8988T (cell line): Measurements from ENCODE around the gene SLC13A4.
"Not testable (repeated sequence)": the region's sequence is repeated elsewhere in the genome, so short reads cannot be mapped to it uniquely, and the experiment has no call there.

Experiments used
- DNase-seq: peaks from one replicate; pipeline ENCODE4 v3.0.0; 2011

Gene SLC13A4

DNA sequence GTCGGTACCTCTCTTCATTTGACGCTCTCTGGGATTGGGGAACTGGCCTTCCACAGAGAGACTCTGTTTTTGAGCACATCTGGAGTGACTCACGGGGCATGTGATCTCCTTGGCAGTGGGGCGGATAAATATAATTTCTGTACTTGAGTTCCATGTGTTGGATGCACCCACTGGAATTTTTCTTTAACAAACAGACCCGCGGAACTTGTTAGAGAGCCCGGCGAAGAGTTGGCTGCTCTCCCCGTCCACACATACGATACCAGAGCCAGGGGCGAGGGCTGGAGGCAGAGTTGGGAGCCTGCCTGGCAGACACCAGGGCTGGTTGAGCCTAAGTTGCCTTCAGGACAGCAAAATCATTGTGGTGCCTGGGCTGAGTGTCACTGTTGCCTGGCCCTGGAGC, 20.8 kb upstream of the SLC13A4 start, which contains the start of gene FAM180A:
Gene FAM180A (minus strand): TSS at position 44 of the 400 bp plus-strand sequence. CDS start 233 bp downstream, outside the sequence.
- DNase-seq = no peak

DNA sequence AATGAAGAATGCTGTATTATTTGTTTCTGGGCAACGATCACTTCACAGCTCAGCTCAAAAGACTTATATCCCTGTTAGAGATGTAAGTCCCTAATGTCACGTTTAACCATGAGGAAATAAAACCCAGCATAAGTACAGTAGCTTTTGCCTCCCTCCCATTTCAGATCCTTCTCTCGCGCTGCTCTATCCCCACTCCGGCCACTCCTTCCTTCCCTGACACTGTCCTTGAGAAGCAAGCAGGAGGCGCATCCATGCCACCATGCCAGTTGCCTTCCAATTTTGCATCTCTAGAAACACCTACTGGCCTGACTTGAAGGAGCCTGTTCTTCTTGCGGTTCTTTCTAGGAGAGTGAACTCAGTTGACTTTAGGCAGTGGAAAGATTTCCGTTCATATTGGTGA, 19.4 kb upstream of the SLC13A4 start:
- no peak for DNase-seq

GRCh38 chr7:135745703-135746312, 17.8 kb upstream of the SLC13A4 start:
- no peak for DNase-seq

GRCh38 chr7:135744938-135745702, 17.1 kb upstream of the SLC13A4 start:
- DNase-seq = no peak

GRCh38 chr7:135743907-135744731, 16.1 kb upstream of the SLC13A4 start:
- DNase-seq = no peak

- no peak for DNase-seq
Measured at GRCh38 chr7:135742371-135742770, 14.4 kb upstream of the SLC13A4 start.

GRCh38 chr7:135741905-135742304, 13.9 kb upstream of the SLC13A4 start:
- DNase-seq = no peak

- no peak for DNase-seq
Measured at GRCh38 chr7:135740889-135741288, 12.9 kb upstream of the SLC13A4 start.

GRCh38 chr7:135737306-135737647, 9.3 kb upstream of the SLC13A4 start:
- not testable (repeated sequence) for DNase-seq

DNA sequence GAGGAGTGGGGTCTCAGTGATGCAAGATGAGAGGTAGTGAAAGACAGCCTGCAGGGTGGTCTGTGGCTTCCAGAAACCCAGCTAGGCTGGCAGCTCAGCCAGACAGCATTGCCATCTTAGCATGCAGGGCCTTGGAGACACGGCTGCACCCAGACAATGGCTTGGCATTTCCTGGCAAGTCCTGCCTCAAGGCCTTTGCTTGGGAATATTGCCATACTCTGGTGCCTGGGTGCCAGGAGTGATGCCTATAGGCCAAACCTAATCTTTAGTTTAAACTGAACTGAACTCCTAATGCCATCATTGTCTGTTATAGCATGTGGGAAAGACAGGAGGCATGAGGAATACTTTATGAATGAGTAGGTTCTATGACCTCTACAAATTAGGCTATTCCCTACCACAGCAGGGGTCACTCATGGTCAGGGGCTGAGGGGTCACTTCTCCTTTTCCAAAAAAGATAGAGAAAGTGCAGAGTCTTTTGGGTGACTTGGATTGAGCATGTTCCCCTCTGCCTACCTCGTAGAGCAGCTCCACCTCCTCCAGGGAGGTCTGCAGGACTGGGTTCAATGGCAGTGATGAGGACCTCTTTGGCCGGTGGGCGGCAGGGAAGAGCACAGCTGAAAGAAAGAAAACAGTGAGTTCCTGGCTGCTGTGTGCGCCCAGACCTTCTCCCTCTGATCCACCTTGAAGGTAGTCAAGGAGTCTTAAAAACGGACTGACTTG, 8.8 kb upstream of the SLC13A4 start:
- no peak for DNase-seq

DNA sequence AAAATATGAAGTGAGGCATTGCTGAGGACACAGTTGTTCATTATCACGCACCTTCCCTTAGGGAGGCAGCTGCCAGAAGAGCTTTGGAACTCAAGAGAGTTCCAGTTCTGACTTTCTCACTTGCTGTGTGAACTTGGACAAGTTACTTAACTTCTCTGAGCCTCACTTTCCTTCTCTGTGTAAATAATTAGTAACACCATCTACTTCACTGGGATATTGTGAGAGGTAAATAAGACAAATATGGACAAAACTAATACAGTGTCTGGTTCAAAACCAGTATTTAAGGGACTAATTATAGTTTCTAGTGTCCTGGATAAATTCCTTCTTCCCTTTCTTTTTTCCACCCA, 6.3 kb upstream of the SLC13A4 start:
- no peak for DNase-seq

- DNase-seq = no peak
Measured at GRCh38 chr7:135733603-135734342, 5.8 kb upstream of the SLC13A4 start.

DNA sequence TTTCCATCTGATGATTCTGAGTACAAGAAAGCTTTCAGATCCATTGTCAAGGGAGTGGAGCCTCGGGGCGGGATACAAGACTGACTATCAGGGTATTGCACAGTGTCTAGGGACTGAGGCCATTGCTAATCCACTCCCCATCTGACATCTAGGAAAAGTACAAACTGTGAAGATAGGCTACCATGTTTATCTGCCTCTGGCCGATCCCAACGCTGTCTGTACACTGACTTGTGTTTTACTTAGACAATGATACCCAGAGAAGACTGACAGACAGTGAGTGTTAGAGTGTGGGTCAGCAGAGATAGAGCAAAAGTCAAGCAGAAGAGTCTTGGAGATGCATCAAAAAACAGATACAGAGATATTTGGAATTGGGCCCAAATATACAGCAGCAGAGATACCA, 3.1 kb upstream of the SLC13A4 start:
- no peak for DNase-seq

GRCh38 chr7:135729230-135729629, 1.2 kb upstream of the SLC13A4 start:
- no peak for DNase-seq

DNA sequence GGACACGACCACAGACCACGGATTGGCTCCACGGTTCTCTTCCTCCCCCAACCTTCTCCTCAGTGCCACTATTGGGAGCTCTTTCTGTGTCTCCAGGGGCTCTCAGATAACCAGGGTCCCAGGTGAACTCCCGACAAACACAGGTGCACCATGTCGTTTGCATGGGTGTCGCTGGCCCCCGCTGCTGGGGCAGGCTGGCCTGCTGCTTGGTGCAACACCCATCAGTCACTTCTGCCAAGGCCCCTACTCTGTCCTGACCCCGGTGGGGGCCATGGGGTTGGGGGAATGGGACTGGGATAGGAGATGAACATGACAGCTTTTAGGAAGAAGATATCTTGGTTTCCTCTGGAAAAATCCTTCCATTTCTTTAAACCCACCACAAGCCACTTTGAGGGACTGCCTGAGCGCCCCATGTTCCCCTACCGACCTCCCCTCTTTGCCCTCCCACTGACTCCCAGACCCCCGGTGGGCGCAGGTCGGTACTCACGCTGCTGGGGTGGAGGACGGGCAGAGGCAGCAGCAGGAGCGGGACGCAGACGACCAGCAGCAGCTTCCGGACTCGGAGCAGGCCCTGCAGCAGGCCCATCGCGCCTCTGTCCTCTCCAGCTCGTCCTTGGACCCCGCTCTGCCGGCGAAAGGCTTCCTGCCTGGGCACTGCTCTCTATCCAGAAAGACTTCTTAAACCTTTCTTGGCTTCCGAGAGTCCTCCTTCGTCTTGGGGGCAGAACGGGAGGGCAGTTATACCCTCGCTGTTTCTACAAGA, 894 bp downstream of the SLC13A4 start:
- DNase-seq = no peak

- no peak for DNase-seq
Measured at GRCh38 chr7:135726276-135726788, 1.7 kb downstream of the SLC13A4 start.

DNA sequence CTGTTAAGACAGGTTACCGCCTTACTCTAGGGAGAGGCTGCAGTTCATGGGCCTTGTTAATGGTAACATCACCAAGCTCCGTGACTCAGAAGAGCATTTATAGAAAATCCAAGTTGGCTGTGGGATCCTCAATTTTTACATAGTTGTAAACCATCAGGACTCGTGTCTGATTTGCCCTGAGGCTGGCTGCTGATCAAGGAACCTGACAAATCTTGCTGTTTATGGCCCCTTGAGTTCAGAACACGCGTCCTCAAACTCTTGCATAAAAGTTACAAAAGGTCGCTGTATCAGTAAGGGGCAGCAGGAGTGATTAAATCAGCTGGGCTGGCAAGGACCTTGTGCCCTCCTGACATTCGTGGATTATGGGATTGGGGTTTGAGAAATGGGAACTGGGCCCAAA, 4.6 kb downstream of the SLC13A4 start:
- DNase-seq = no peak

DNA sequence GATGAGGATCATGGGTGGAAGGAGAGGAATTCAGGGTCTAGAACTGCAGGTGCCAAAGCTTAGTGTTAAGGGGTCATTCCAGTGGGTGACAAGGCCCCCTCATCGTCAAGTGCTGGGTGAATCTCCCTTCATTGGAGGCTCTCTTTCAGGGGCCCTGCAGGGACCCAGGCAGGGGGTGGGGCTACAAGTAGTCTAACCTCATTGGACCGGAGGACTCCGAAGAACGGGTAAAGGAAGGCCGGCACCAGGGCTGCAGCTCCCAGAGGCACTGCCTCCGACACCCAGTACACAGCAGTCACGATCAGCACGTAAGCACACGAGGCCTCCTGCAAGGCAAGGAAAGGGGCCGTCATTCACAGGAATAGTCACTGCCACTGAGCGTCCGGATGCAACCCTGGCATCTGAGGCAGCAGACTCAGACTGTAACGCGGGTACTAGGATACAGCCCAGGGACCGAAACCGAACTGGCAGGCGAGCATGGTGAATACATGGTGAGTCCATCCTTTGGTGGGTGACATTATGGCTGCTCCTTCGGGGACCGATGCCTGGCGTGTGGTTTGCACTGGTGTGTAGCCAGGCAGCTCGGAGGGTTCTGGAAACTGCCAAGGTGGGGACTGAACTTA, 6.7 kb downstream of the SLC13A4 start:
- no peak for DNase-seq

DNA sequence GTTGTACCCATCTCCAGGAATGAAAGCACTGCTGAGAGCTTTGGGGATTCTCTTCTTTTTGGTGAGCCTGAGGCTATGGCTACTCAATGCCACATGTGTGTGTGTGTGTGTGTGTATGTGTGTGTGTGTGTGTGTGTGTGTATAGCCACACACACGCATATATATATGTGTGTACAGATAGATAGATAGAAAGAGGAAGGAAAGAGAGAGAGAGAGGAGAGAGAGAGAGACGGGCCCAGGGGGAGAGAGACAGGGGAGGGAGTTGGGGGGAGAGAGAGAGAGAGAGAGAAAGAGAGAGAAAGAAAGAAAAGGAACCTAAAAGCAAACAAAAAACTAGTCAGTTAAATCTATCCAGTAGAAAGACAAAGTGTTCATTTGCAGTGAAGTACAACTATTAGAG, 8.3 kb downstream of the SLC13A4 start:
- DNase-seq = no peak

- no peak for DNase-seq
Measured at GRCh38 chr7:135718794-135719437, 9.1 kb downstream of the SLC13A4 start.
